GM10847 (cell line): ENCODE data around the gene SULT1C2.

Experiments
- POLR2A ChIP-seq: IDR thresholded peaks from 2 replicates; pipeline ENCODE4 v1.6.1; 2011; ENCODE audit not compliant: insufficient read length; ENCODE audit errors: extremely low read depth

The SULT1C2 gene

DNA sequence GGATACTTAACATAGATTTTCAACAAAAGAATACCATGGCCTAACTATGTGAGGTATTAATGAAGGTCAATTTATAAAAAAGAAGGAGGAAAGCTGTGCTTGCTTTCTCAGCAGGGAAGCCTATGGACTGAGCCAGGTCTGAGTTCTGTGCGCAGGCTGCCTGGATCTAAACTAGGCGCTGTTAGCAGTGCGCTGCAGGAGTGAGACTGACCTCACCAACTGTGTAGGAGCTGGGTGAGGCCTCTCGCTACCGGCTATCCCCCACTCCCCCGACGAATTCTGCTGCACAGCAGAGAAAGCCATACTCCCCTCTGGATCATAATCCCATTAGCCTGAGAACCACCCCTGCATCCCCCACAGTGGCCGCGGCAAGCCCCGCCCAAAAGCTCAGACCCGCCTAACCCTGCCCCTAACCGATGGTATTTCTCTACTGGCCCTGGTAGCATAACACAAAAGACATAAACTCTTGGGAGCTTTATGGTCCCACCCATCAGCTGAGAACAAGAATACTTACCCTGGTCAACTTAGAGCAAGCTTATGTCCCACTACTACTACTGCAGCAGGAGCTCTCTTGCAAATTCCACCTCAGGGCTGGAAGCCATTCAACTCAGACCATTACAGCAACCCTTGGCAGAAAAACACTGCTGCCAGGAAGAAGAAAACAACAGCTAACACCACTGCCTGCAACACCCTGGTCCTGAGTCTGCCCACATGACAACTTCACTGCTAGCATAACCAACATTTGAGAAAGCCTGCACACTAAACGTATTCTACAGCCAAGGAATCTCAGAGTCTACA lies 28.0 kb downstream of the SULT1C2 start:
- no peak for TF ChIP-seq POLR2A

DNA sequence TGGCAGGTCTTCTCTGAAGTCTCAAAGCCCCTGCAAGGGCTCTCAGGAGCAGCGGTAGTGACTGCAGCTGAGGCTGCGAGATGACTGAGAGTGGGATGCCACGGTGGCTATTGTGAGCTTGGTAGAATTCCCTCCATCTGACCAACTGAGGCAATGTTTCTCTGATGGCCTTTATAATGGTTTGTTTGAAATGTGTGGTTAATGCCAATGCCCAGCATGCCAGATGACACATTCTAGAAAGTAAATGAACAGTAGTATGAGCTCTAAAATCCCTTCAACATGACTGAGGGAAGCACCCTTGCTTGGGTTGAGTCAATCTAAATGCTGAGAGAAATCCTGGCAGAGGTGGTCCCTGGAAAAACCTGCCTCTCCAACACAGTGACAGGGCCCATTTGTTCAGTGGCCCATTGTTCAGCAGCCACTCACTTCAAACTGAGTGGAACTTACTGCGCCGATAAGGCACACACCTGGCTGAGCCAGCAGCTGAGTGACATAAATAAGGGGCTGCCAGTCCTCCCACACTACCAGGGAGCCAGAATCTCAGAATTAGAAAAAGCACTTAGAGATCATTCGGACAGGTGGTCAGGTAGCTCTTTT lies 31.7 kb downstream of the SULT1C2 start:
- TF ChIP-seq POLR2A = no peak

DNA sequence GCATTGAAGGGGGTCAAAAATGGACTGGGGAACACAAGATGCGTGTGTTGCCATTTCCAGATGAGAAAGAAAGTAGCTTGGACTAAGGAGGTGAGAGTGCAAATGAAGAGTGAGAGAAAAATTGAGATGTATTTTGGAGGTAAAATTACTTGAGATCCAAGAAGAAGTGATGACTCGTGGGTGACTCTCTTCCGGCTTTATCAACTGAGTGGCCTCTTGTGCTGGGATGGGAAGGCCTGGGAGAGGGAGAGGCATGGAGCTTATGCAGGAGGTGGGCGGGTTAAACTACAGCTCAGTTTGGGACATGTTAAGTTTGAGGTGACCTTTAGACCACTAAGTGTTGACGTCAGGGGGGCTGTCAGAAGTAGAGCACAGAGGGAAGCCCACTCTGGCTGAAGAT lies 34.9 kb downstream of the SULT1C2 start:
- TF ChIP-seq POLR2A = no peak

DNA sequence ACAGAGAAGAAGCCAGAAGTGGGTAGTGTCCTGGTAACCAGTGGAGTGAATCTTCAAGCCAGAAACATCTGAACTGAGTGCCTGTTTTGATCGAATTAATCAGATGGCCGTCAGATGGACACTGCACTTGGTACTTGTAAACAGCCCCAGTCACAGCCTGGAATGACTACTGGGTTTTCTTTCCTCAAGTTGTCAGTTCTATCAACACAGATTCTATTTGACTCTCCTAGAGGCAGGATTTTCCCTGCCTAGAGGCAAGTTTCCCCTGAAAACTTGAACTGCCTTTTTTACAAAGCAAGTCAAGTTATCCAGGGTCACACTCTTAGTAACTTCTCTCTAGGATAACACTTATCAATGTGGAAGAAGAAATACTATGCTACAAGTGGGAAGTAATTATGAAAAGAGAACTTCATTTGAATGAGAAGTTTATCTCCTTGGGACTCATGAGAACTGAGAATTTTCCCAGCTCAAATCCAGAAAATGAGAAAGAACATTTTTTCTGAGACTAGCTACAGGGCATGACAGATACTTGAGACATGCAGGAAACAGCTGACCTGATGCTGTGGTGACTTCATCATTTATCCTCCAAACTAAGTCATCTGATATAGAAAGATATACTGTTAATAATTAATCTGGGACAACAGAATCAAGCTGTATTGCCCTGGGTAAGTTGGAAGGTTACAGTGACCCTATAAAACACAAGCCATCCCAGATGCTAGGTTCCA lies 36.0 kb downstream of the SULT1C2 start:
- TF ChIP-seq POLR2A = no peak

DNA sequence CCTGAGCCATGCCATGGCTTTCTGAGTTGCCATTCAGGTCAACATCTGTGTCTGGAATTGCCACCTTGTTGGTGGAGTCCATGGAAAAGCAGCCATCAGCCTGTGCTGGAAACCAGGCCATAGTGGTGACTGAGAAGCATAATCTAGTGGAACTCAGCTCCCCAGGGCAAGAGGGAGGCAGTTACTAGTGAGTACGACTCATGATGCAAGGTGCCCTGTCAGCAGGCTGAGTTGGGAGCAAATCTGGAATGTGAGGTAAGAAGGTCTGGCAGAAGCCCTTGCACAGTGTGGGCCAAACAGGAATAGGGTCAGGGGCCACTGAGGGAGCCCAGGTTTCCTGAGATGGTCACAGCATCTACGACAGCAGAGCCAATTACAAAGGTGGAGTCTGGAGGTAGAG lies 37.1 kb downstream of the SULT1C2 start:
- TF ChIP-seq POLR2A = no peak

DNA sequence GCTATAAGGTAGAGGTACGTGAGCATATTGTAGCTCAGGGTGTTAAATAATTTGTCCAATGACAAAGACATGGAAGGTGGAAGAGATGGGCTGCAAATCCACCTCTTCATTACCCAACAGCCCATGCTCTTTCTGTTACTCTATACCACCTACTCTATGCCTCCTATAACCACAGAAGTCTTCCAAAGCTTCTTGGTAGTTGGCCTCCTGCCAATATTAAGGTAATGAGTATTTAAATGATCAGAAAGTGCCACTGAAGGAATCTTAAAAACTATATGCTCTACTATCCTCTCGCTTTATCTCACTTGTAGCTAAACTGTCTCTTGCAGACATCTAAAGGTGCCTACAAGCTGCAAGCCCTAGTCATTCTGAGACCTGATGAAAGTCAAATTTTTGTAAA lies 41.1 kb downstream of the SULT1C2 start:
- TF ChIP-seq POLR2A = no peak

DNA sequence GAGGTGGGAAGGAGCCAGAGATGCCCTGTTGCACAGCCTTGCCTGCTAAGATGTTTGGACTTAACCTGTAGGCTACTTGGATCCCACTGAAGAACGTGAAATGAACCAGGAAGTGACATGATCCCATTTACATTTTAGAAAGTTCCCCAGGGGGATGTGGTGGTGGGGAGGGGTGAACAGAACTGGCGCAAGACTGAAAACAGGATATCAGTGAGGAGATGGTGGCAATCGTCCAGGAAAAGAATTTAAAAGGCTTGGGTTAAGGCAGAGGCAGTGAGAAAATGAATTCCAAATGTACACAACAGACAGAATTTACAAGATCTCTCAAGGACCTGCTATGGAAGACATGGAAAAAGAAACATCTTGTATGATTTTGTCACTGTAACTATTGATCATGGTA lies 42.3 kb downstream of the SULT1C2 start:
- no peak for TF ChIP-seq POLR2A

DNA sequence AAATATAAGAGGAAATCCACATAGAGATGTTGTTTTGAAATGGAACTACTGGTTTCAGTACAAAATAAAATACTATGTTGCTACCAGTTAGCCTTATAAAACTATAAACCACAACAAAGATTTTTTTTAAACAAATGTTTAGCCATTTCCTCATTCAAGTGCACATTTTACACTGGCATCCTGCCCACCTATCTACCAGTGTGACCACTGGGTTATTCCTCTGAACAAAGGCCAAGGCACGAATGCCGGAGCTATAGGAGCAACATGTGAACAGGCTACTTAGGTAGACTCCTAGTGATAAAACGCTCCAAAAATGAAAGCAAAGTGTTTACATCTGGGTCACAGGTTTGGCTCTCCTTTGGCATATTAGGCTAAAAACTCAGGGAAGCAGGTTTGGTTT lies 57.3 kb downstream of the SULT1C2 start:
- no peak for TF ChIP-seq POLR2A

DNA sequence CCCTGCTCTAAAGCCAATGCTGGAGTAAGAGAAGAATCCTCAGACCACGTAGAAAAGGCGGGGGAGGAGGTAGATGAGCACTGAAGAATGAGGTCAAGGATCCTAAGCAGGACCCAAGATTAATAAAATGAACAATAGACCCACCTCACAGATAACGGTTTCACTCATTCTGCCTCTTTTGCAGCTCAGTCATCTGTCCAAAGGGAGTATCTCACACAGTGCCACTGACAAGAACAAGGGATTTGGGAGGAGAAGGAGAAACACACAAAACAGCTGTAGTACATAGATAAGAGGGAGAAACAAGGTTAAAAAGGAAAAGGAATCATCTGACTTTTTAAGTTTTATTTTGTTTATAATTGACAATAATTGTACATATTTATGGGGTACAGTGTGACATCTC lies 58.1 kb downstream of the SULT1C2 start:
- TF ChIP-seq POLR2A = no peak

DNA sequence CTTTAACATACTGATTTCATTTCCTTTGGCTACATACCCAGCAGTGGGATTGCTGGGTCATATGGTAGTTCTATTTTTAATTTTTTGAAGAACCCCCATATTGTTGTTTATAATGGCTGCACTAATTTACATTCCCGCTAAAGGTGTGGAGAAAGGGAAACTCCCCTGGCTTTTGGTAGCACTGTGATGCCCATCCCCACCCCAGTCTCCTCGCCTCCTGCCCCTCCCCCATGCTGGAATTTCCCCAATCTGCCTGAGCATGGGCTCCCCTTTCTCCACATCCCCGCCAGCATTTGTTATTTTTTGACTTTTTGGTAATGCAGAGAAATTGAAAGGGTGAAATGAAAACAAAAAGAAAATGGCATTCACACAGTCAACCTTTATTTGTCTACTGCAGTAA lies 59.1 kb downstream of the SULT1C2 start:
- no peak for TF ChIP-seq POLR2A

DNA sequence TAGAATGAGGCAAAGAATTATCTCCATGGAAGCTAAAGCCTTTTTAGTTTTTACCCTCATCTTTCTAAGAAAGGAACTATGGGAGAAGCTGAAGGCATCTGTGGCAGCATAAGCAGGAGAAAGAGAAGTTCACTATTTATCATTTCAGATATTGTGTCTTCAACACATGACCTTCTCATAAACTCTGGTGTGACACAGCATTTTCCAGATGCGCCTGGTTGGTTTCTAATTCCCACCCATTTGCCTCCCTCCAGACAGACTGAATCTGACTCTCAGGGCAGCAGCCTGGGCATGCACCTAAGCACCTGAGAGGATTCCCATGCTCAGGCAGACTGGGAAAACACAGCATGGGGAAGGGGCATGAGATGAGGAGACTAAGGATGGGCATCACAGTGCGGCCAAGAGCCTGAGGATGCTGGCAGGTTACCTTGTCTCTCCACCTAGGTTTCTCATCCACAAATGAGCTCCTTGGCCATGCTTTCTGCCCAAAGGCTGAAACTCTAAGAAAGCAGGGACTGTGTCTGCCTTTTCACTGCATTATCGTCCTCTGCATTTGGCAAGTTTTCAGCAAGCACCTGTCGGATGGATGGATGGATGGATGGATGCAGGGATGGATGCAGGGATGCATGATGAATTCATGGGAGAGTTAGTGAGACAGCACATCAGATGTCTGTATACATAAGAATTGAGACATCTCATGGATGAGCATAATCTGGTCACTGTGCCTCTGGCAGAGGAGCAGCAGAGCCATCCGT lies 60.3 kb downstream of the SULT1C2 start:
- TF ChIP-seq POLR2A = no peak

DNA sequence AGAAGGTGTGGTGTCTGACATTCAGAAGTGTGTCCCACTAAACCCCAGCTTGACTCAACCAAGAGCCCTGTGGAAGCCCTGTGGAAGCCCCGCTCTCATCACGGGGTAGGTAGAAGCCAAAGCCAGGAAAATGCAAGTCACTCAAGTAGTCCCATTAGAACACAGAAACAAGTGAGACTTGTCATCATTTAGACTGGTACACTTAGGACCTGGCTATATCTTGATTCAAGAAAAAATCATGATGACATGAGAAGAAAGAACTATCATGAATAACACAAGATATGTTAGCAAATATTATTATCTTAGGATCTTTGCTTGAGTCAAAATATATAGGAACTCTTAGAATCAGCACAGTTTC lies 60.9 kb downstream of the SULT1C2 start:
- no peak for TF ChIP-seq POLR2A

DNA sequence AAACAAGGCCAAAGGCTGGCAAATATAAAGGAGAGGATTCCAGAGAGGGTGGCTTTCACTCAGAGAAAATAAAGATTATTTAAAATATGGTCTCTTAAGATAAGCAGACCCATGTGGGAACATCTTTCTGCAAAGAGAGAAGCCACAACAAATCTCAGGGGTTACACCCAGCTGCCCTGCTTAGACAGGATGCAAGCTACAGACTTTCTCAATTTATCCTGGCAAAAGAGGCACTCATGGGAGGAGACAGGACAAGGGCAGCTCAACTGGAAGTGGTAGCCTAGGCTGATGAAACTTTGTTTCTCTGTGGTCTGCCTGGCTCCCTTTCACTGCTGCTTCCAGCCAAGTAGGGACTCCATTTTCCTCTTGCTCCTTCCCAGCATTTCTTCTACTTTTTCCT lies 63.2 kb downstream of the SULT1C2 start:
- no peak for TF ChIP-seq POLR2A

DNA sequence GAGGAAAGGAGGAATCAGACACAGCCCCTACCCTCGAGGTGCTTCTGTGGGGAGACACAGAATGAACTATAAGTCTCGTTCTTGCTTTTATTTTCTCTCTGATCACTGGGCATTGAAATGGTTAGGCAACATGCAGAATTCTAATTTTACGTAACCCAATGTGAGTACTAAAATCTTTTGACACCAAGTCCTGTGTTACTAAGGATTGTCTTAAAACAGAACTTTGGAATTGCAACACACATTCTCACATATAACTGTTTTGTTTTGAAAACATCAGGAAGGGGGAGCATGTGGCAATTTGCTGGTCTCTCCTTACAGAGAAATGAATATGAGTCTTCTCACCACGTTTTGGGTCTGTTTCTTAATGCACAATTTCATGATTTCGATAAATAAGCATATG lies 65.4 kb downstream of the SULT1C2 start:
- no peak for TF ChIP-seq POLR2A

DNA sequence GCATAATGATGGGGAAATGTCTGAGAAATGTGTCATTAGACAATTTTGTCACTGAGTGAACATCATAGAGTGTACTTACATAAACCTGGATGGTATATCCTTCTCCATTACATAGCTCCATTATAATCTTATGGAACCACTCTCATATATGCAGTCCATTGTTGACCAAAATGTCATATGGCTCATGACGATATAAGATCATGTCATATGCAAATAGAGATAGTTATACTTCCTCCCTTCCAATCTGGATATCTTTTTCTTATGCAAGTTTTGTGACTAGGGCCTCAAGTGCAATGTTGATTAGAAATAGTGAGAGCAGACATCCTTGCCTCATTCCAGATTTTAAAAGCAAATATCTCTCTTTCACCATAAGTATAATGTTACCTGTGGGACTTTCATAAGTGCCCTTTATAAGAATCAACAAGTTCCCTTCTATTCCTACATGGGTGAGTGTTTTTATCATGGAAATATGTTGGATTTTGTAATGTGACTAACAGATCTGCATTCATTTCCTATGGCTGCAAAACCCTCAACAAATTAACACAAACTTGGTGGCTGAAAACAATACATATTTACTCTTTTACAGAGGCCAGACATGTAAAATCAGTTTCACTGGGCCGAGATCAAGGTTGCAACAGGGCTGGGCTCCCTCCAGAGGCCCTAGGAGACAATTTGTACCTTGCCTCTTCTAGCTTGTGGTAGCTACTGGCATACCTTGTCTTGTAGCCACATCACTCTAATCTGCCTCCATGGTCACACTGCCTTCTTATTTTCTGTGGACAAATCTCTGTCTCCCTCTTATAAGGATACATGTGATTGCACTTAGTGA lies 67.4 kb downstream of the SULT1C2 start:
- TF ChIP-seq POLR2A = no peak
